PC-9 (cell line): ENCODE data around the gene TMCO4.

Source experiments
- EZH2 ChIP-seq: fragments of 200-600 bp; sonication (generic); IDR thresholded peaks from 2 replicates; pipeline ENCODE4 v1.8.0; 2017; ENCODE audit warnings: antibody characterized with exemption, low read depth
- TF ChIP-seq, protein P1 (sequence below): fragments of 200-600 bp; sonication (generic); conservative IDR thresholded peaks from 2 replicates; pipeline ENCODE4 v1.6.1; 2017; ENCODE audit warnings: mixed run types, antibody characterized with exemption, mild to moderate bottlenecking, moderate library complexity

DNA sequence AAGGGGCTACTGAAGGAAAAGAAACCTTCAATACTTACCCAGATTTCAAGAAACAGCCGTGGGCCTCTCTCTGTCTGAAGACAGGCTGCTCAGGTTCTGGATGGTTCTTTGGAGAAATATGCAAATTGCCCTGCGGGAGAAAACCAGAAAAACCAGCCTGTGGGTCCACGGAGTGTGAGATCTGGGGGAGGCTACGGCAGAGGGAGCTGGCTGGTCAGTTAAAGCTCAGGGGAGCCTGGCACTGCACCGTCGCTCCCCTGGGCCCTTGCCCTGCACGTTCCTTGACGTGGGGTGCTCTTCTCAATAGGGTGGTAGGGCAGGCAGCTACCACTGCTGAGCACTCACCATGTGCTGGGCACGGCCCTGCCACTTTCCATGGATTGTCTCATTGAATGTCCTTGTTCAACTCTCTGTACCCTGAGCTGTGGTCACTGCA lies 12.7 kb downstream of the TMCO4 start:
- TF ChIP-seq EZH2: no peak
- TF ChIP-seq, protein P1, sequence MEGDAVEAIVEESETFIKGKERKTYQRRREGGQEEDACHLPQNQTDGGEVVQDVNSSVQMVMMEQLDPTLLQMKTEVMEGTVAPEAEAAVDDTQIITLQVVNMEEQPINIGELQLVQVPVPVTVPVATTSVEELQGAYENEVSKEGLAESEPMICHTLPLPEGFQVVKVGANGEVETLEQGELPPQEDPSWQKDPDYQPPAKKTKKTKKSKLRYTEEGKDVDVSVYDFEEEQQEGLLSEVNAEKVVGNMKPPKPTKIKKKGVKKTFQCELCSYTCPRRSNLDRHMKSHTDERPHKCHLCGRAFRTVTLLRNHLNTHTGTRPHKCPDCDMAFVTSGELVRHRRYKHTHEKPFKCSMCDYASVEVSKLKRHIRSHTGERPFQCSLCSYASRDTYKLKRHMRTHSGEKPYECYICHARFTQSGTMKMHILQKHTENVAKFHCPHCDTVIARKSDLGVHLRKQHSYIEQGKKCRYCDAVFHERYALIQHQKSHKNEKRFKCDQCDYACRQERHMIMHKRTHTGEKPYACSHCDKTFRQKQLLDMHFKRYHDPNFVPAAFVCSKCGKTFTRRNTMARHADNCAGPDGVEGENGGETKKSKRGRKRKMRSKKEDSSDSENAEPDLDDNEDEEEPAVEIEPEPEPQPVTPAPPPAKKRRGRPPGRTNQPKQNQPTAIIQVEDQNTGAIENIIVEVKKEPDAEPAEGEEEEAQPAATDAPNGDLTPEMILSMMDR: no peak
